HG02759 (cell line): ENCODE results near the gene GAL3ST3.
"Not testable (repeated sequence)": the region's sequence is repeated elsewhere in the genome, so short reads cannot be mapped to it uniquely, and the experiment has no call there.

Experiments used
- ATAC-seq: cut with Tn5 transposase; IDR thresholded peaks from one replicate; pipeline ENCODE4 v1.9.1; 2021; ENCODE audit warnings: mild to moderate bottlenecking, moderate library complexity; ENCODE audit not compliant: unreplicated experiment

Gene GAL3ST3

DNA sequence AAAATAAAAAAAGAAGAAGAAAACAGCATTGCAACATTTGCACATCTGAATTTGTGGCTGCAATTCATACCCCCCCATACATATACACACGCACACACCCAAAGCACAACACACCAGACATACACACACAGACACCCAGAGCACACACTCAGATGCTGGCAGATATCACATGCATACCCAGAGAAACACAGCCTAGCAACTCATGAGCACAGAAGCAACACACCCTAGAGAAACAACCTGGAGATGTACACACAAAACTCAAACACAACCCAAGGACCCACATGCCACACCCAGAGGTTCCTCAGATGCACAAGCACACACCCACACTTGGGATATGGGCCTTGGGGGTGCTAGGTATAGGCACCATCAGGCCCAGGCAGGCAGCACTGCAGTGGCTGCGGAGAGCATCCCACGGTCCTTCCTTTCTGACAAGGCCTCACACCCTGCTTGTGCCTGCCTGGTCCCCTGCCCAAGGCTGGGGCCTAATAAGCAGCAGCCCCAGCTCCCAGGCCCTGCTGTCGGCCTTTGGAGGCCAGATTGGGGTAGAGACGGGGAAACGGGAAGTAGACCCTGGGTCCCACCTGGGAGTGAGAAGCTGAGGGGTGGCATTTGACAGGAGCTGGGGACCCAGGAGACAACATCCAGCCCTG, 34.0 kb downstream of the GAL3ST3 start:
- ATAC-seq: no peak

GRCh38 chr11:66013762-66014100, 35.2 kb downstream of the GAL3ST3 start:
- no peak for ATAC-seq

- ATAC-seq: no peak
These were observed 35.8 kb downstream of the GAL3ST3 start for GRCh38 chr11:66012946-66013761.

GRCh38 chr11:66012371-66012945, 36.5 kb downstream of the GAL3ST3 start:
- no peak for ATAC-seq

GRCh38 chr11:66011785-66012303, 37.1 kb downstream of the GAL3ST3 start, which contains the start of gene CST6:
TSS of gene CST6 (plus strand) at chr11:66012008. CDS start at chr11:66012045, 37 bp downstream.
- no peak for ATAC-seq

- ATAC-seq: no peak
These were observed 37.6 kb downstream of the GAL3ST3 start for GRCh38 chr11:66011239-66011784.

GRCh38 chr11:66010036-66010435, 38.9 kb downstream of the GAL3ST3 start:
- not testable (repeated sequence) for ATAC-seq

DNA sequence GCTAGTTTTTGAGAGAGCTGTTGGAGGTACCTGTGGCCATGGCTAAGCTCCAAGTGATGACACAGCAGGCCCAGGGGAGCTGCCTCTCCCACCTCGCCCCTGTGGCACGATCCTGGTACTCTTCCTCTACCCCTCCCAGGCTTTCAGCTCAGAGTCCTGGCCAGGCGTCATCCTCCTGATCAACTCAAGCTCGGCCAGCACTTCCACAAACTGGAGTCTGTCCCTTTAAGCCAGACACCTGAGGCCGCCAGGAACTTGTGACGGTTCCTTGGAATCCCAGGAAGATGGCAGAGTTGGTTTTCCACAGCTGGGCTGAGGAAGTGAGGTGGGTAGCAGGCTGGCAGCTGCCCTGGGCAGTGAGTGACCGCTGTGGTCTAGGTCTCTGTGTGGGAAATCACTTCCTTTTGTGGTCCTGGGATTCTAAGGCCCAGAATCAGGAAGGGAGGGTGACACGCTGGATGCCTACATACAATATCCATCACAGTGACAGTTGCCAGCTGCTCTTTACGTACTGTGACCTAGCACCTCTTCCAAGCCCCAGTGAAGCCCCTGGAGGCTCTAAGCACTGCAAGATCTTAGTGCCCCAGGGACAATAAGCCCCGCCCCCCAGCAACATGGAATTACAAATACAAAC, 40.4 kb downstream of the GAL3ST3 start:
- ATAC-seq: no peak

DNA sequence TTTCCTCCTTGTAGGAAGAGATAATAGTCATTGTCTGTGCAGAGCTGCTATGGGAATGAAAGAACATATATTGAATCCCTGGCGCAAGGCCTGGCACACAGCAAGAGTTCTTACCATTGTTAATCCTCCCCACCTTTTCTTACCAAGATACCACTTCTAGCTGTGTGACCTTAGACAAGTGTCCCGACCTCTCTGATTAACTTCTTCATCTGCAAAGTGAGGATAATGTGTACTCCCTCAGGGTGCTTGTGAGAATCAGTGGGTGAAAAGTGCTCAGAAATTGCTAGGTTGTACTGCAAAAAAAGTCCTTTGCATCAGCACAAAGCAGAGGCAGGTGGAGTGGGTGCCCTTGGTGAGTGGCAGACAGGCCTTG, 40.9 kb downstream of the GAL3ST3 start:
- no peak for ATAC-seq

DNA sequence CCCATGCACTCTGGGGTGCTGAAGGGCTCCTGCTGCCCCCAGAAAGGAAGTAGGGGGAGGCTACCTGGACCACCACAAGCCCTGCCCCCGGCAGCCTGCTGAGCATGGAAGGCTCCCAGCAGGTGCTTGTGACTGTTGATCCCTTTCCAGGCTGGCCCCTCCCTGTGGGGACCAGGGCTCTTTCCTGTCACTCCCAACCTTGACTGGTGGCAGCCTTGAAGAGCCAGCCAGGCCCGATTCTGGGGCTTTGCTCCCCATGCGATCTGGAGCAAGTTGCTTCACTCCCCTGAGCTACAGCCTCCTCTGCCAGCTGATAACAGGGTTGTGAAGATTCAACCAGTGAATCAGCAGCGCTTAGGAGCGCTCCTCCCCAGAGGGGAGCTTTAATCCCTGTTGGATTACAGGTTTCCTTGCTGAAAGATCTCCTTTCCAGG, 41.7 kb downstream of the GAL3ST3 start:
- ATAC-seq: no peak

GRCh38 chr11:66006891-66007176, 42.1 kb downstream of the GAL3ST3 start:
- no peak for ATAC-seq

- ATAC-seq: no peak
These were observed 42.6 kb downstream of the GAL3ST3 start for GRCh38 chr11:66006134-66006890.

GRCh38 chr11:66004186-66004585, 44.8 kb downstream of the GAL3ST3 start:
- no peak for ATAC-seq

- ATAC-seq: no peak
These were observed 45.7 kb downstream of the GAL3ST3 start for GRCh38 chr11:66003291-66003690.

DNA sequence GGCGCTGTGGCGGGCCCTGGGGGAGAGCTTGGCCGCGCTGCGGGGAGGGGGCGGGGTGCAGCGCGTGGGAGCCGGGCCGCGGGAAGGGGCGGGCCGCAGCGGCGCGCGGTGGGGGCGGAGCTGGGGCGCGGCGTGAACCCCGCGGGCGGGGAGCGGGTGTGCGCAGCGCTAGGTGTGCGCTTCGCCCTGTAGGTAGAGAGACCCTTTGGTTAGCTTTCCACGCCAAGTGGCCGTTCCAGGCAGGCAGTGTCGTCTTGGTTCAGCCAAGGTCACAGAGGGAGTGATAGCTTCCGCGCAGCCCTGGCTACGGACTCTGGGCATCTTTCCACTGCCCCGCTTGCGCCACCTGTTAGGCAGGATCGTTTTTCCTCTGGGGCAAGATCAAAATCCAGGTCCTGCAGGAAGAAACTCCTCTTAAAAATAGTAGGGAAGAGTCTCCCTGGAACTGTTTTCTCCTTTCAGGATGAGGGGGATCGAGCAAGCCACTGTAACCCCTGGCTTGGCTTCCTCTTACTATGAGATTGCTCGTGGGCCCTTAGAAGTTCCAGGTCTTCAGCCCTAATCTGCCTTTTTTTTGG, 46.2 kb downstream of the GAL3ST3 start:
- ATAC-seq: peak; percentile 59

GRCh38 chr11:66001942-66002647, 46.9 kb downstream of the GAL3ST3 start, which contains the start of the genes BANF1 and EIF1AD:
TSS of gene BANF1 (plus strand) at chr11:66002503. CDS start at chr11:66003251, 748 bp downstream.
TSS of gene EIF1AD (minus strand) at chr11:66002157. CDS start at chr11:66000389, 1,768 bp downstream.
- ATAC-seq: peak; percentile 77

GRCh38 chr11:65997286-65997685, 51.7 kb downstream of the GAL3ST3 start:
- ATAC-seq: no peak

DNA sequence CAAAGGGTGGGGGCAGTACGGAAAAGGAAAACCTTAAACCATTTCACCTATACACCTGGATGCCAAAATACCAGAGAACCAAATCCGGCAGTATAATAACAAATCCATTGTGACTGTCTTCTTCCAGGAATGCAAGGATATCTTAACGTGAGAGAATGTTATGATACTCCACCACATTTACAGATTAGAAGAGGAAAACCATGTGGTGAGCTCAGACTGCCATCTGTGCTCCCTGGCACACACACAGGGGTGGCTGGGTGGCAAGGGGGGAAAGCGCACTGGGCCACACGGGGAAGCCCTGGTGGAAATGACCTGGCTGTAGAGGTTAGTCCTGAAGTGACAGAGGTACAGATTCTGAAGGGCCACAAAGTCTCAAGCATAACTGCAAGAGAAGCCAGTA, 56.9 kb downstream of the GAL3ST3 start:
- no peak for ATAC-seq
